IMR-90 (cell line): ENCODE results near the gene LSM12. TPM values are rescaled to one million over a fixed set of nuclear protein-coding genes. Genes with fewer than 3 reads are reported as not detected.

Experiments
- ATAC-seq: fragments of 200-7000 bp; cut with Tn5 transposase; 2 replicates; pipeline ENCODE4 v1.9.1; 2020; ENCODE audit warnings: low read depth, mild to moderate bottlenecking, moderate library complexity
- BruUV-seq: library from RNA; stranded (reverse); fragments of 400-500 nt; replicated peaks from 2 replicates; lab custom pipeline; 2021; lab: Mats Ljungman, UMichigan
- CTCF ChIA-PET: fragments of 300-600 bp; formaldehyde crosslinking; extraction: SDS; loops from one replicate; lab custom pipeline; 2021; ENCODE audit warnings: antibody characterized with exemption; lab: Yijun Ruan, JAX
- POLR2A ChIA-PET: fragments of 300-600 bp; sonication (Branson Sonifier 250); formaldehyde crosslinking; loops from one replicate; lab custom pipeline; 2022; ENCODE audit warnings: antibody characterized with exemption; ENCODE audit not compliant: unreplicated experiment; lab: Charles Lee
- DNase-seq: peaks from one replicate; pipeline ENCODE4 v3.0.0; 2013
- H2AFZ ChIP-seq: replicated peaks from 2 replicates; pipeline ENCODE3; 2013; ENCODE audit warnings: low read length, mild to moderate bottlenecking; ENCODE audit not compliant: poor library complexity
- H2AK5ac ChIP-seq: 2 replicates; pipeline ENCODE4 v1.6.1; 2013; ENCODE audit warnings: low read depth, low read length, inconsistent platforms
- H2AK9ac ChIP-seq: replicated peaks from 2 replicates; pipeline ENCODE3; 2013; ENCODE audit warnings: mild to moderate bottlenecking, low read depth, low read length, moderate library complexity; ENCODE audit not compliant: poor library complexity
- H2BK120ac ChIP-seq: 2 replicates; pipeline ENCODE4 v1.6.1; 2013; ENCODE audit warnings: low read depth, low read length, inconsistent platforms
- H2BK15ac ChIP-seq: 3 replicates; pipeline ENCODE4 v1.6.1; 2013; ENCODE audit warnings: low read depth, low read length, inconsistent platforms
- H2BK20ac ChIP-seq: 2 replicates; pipeline ENCODE4 v1.6.1; 2013; ENCODE audit warnings: low read depth, mild to moderate bottlenecking, inconsistent platforms, low read length, moderate library complexity
- H2BK5ac ChIP-seq: 2 replicates; pipeline ENCODE4 v1.6.1; 2013; ENCODE audit warnings: mild to moderate bottlenecking, low read depth, low read length, inconsistent platforms; ENCODE audit not compliant: poor library complexity, severe bottlenecking
- H3K14ac ChIP-seq: replicated peaks from 2 replicates; pipeline ENCODE4 v1.6.1; 2013; ENCODE audit warnings: low read depth, low read length, inconsistent platforms
- H3K18ac ChIP-seq: 2 replicates; pipeline ENCODE4 v1.6.1; 2013; ENCODE audit warnings: low read depth, low read length, control low read depth
- H3K23ac ChIP-seq: 2 replicates; pipeline ENCODE4 v1.6.1; 2013; ENCODE audit warnings: low read depth, low read length, inconsistent platforms
- H3K27ac ChIP-seq: 2 replicates; pipeline ENCODE4 v1.5.1; 2013; ENCODE audit warnings: mild to moderate bottlenecking, control low read depth, low read length; ENCODE audit not compliant: insufficient read depth
- H3K27me3 ChIP-seq: 2 replicates; pipeline ENCODE4 v1.6.1; 2013; ENCODE audit warnings: low read length; ENCODE audit not compliant: control insufficient read depth, insufficient read depth
- H3K36me3 ChIP-seq: 2 replicates; pipeline ENCODE4 v1.6.1; 2013; ENCODE audit warnings: low read length, mixed read lengths; ENCODE audit not compliant: control insufficient read depth, insufficient read depth
- H3K4ac ChIP-seq: 2 replicates; pipeline ENCODE4 v1.6.1; 2013; ENCODE audit warnings: low read depth, low read length, inconsistent platforms
- H3K4me1 ChIP-seq: 2 replicates; pipeline ENCODE4 v1.6.1; 2013; ENCODE audit warnings: low read length, mixed read lengths; ENCODE audit not compliant: control insufficient read depth, insufficient read depth
- H3K4me2 ChIP-seq: 2 replicates; pipeline ENCODE4 v1.6.1; 2013; ENCODE audit warnings: low read depth, mild to moderate bottlenecking, control low read depth, low read length, moderate library complexity
- H3K4me3 ChIP-seq: 2 replicates; pipeline ENCODE4 v1.5.1; 2013; ENCODE audit warnings: low read depth, mild to moderate bottlenecking, control low read depth, low read length, moderate library complexity; ENCODE audit not compliant: insufficient read depth
- H3K56ac ChIP-seq: 2 replicates; pipeline ENCODE4 v1.6.1; 2013; ENCODE audit warnings: low read length, inconsistent platforms; ENCODE audit not compliant: insufficient read depth; ENCODE audit errors: extremely low read depth
- H3K79me1 ChIP-seq, 2 experiments: 2 replicates each; pipeline ENCODE4 v1.6.1; 2013; ENCODE audit warnings: low read length in 2 of 2, inconsistent platforms in 1 of 2, low read depth in 1 of 2
- H3K9ac ChIP-seq: 2 replicates; pipeline ENCODE4 v1.6.1; 2013; ENCODE audit warnings: low read depth, low read length, control low read depth
- H3K9me1 ChIP-seq: 2 replicates; pipeline ENCODE4 v1.6.1; 2013; ENCODE audit warnings: low read length, inconsistent platforms; ENCODE audit not compliant: insufficient read depth
- H3K9me3 ChIP-seq: 2 replicates; pipeline ENCODE4 v1.6.1; 2013; ENCODE audit warnings: low read length; ENCODE audit not compliant: control insufficient read depth, insufficient read depth
- H4K20me1 ChIP-seq: 2 replicates; pipeline ENCODE4 v1.6.1; 2013; ENCODE audit warnings: low read length, inconsistent platforms; ENCODE audit not compliant: insufficient read depth
- H4K5ac ChIP-seq: 2 replicates; pipeline ENCODE4 v1.6.1; 2013; ENCODE audit warnings: mild to moderate bottlenecking, low read depth, low read length, control low read depth
- H4K8ac ChIP-seq, 2 experiments: 2 replicates each; pipeline ENCODE4 v1.6.1; 2013; ENCODE audit warnings: low read depth in 2 of 2, low read length in 2 of 2, control low read depth in 1 of 2, inconsistent platforms in 1 of 2
- H4K91ac ChIP-seq: 2 replicates; pipeline ENCODE4 v1.6.1; 2013; ENCODE audit warnings: low read depth, low read length, inconsistent platforms; ENCODE audit not compliant: insufficient read depth
- FOS ChIP-seq: fragments of 150-350 bp; IDR thresholded peaks from 2 replicates; pipeline ENCODE4 v1.6.1; 2016; ENCODE audit warnings: low read depth, low read length
- WGBS, 2 experiments: methylation state at CpG; one replicate each; pipeline versions ENCODE4 v1.1.5 to v1.1.7; 2013; ENCODE audit warnings: missing lambda C conversion rate in 2 of 2; ENCODE audit not compliant: insufficient read length in 1 of 2; ENCODE audit errors: extremely low coverage in 2 of 2; 5-methylcytosine and 5-hydroxymethylcytosine counted together
- dilution Hi-C: fragments of 300-500 bp; cut with HindIII; formaldehyde crosslinking; loops from one replicate; pipeline ENCODE4 v1.14.3; 2018; ENCODE audit warnings: low sequenced_read_pairs; ENCODE audit not compliant: unreplicated experiment
- in situ Hi-C: fragments of 300-500 bp; cut with MboI; formaldehyde crosslinking; loops from 3 replicates; pipeline ENCODE4 v1.14.3; 2019; ENCODE audit warnings: low sequenced_read_pairs, inconsistent platforms, mixed read lengths
- intact Hi-C: fragments of 100-400 bp; cut with micrococcal nuclease; formaldehyde crosslinking; loops from 2 replicates; pipeline ENCODE4 v1.10.0; 2022
- polyA plus RNA-seq, 3 experiments: library from polyadenylated mRNA; depleted of rRNA; stranded (reverse); fragments of >200 nt; gene quantifications; 2 replicates each; pipeline ENCODE4 v1.2.3, GENCODE V29; 2012; ENCODE audit warnings: low replicate concordance in 1 of 3
- total RNA-seq: library from RNA; depleted of rRNA; stranded (reverse); fragments of >200 nt; gene quantifications from 2 replicates; pipeline ENCODE4 v1.2.3, GENCODE V29; 2012

Gene LSM12
- total and polyA plus RNA-seq, 2 of the 4 experiments (the other 2 are of a cell fraction) = 38.0 to 41.0 TPM

- Histone ChIP-seq H3K4me3 (no peak overlapping the region), H3K9me3 (no peaks in the 10 kb centered on the region), H4K8ac (no peak overlapping the region), H3K27me3 (no peaks in the 10 kb centered on the region), H3K9ac (no peak overlapping the region), H2BK20ac (no peak overlapping the region), H2AK5ac (no peak overlapping the region), H4K91ac (no peak overlapping the region), H3K9me1 (peaks cover 19% of the 10 kb centered on the region), H2BK120ac (no peak overlapping the region), H3K18ac (no peak overlapping the region), H3K23ac (no peak overlapping the region), H2BK5ac (no peak overlapping the region), H3K14ac (no peak overlapping the region), H4K5ac (no peak overlapping the region), H2AFZ (no peak overlapping the region), H2BK15ac (no peak overlapping the region), H3K4me2 (no peak overlapping the region), H3K79me1 (peaks cover 9 to 64% of the 10 kb centered on the region in 2 experiments), H3K56ac (no peak overlapping the region), H3K4me1 (peaks cover 22% of the 10 kb centered on the region; the same call in 1 of the 2 replicates), H3K27ac (no peak overlapping the region), H4K20me1 (no peaks in the 10 kb centered on the region), H2AK9ac (no peak overlapping the region), H3K4ac (no peak overlapping the region), H3K36me3 (no peaks in the 10 kb centered on the region; the same call in 1 of the 2 replicates)
- TF ChIP-seq FOS = no peak
- ChIA-PET POLR2A (no interaction called here), CTCF (no interaction called here)
- dilution Hi-C loops (no loop called here), intact Hi-C loops (no loop called here), in situ Hi-C loops (no loop called here)
- DNase-seq (no peak), ATAC-seq (no peak)
- BruUV-seq = no TSS peak
- 33% methylated on average over 2 of the region's 3 CpGs; no CpG with 5 or more reads in 1 of the 2 experiments for WGBS, 2 experiments
These were observed 54.1 kb downstream of the LSM12 start for GRCh38 chr17:44012391-44012790.
